Liver (tissue), 3 donors: ENCODE results near the gene POLR2L.

Source experiments
- ATF3 ChIP-seq: IDR thresholded peaks from 2 replicates; pipeline ENCODE4 v1.6.1; 2016; ENCODE audit warnings: antibody characterized with exemption
- CTCF ChIP-seq: fragments of 150-350 bp; IDR thresholded peaks from 2 replicates; pipeline ENCODE4 v1.5.1; 2017; ENCODE audit warnings: improper control_type of control experiment, low read depth, low read length; ENCODE audit not compliant: missing input control
- EGR1 ChIP-seq, 2 donors: IDR thresholded peaks; 2 replicates each; pipeline ENCODE4 v1.6.1; 2016 to 2018; ENCODE audit warnings: antibody characterized with exemption in 2 of 2, low read depth in 2 of 2
- FOXA1 ChIP-seq: IDR thresholded peaks from 2 replicates; pipeline ENCODE4 v1.6.1; 2016; ENCODE audit warnings: antibody characterized with exemption
- GABPA ChIP-seq, 2 donors: IDR thresholded peaks in 1 of 2; conservative IDR thresholded peaks in 1 of 2; 2 replicates each; pipeline ENCODE4 v1.6.1; 2016; ENCODE audit warnings: antibody characterized with exemption in 2 of 2, mild to moderate bottlenecking in 1 of 2, moderate library complexity in 1 of 2
- MAX ChIP-seq: IDR thresholded peaks from 2 replicates; pipeline ENCODE4 v1.6.1; 2016; ENCODE audit warnings: antibody characterized with exemption
- NR2F2 ChIP-seq: IDR thresholded peaks from 2 replicates; pipeline ENCODE4 v1.6.1; 2016; ENCODE audit warnings: antibody characterized with exemption
- RAD21 ChIP-seq, 2 donors: IDR thresholded peaks; 2 replicates each; pipeline ENCODE4 v1.6.1; 2016; ENCODE audit warnings: antibody characterized with exemption in 2 of 2, mild to moderate bottlenecking in 2 of 2
- REST ChIP-seq: IDR thresholded peaks from 2 replicates; pipeline ENCODE4 v1.6.1; 2016; ENCODE audit warnings: antibody characterized with exemption, mild to moderate bottlenecking
- RXRA ChIP-seq, 2 donors: IDR thresholded peaks; 2 replicates each; pipeline ENCODE4 v1.6.1; 2017 to 2018; ENCODE audit warnings: antibody characterized with exemption in 2 of 2, mild to moderate bottlenecking in 1 of 2
- SP1 ChIP-seq: IDR thresholded peaks from 2 replicates; pipeline ENCODE4 v1.6.1; 2018; ENCODE audit warnings: antibody characterized with exemption, mild to moderate bottlenecking
- TAF1 ChIP-seq: conservative IDR thresholded peaks from 2 replicates; pipeline ENCODE4 v1.6.1; 2016; ENCODE audit warnings: antibody characterized with exemption, mild to moderate bottlenecking
- YY1 ChIP-seq: IDR thresholded peaks from 2 replicates; pipeline ENCODE4 v1.6.1; 2016; ENCODE audit warnings: antibody characterized with exemption, mild to moderate bottlenecking
- ZBTB33 ChIP-seq: IDR thresholded peaks from 2 replicates; pipeline ENCODE4 v1.6.1; 2016; ENCODE audit warnings: antibody characterized with exemption
- donor health status: healthy.
- donor health status: healthy.

GRCh38 chr11:816433-816779 is 25.9 kb downstream of the POLR2L start:
- TF ChIP-seq MAX: no peak
- no peak for TF ChIP-seq RAD21 (IDR thresholded peaks at IDR 0.05)
- no peak for TF ChIP-seq CTCF
- TF ChIP-seq REST: no peak
- TF ChIP-seq RXRA (IDR thresholded peaks at IDR 0.05): no peak
- no peak for TF ChIP-seq SP1
- TF ChIP-seq ZBTB33: no peak
- no peak for TF ChIP-seq YY1
- no peak for TF ChIP-seq FOXA1
- TF ChIP-seq TAF1: no peak
- TF ChIP-seq NR2F2: no peak
- TF ChIP-seq GABPA (IDR thresholded peaks at IDR 0.05 in 1 of 2, conservative IDR thresholded peaks at IDR 0.05 in 1 of 2): no peak
- no peak for TF ChIP-seq EGR1 (IDR thresholded peaks at IDR 0.05; ENCODE audit: low read depth in 2 of 2)
- no peak for TF ChIP-seq ATF3
